Activated B cell treated with CpG ODN at 0.5 μM for 24 hours (primary cell): Measurements from ENCODE around the gene FER. TPM values are rescaled to one million over a fixed set of nuclear protein-coding genes. Genes with fewer than 3 reads are reported as not detected.

Source experiments
- ATAC-seq: fragments of 200-7000 bp; cut with Tn5 transposase; one replicate; pipeline ENCODE4 v1.10.0; 2021; ENCODE audit warnings: low read depth, mild to moderate bottlenecking, moderate library complexity
- CTCF ChIA-PET: fragments of 350-600 bp; sonication (Branson Sonifier 250); formaldehyde crosslinking; loops from one replicate; lab custom pipeline; 2021; ENCODE audit warnings: antibody characterized with exemption; lab: Charles Lee
- POLR2A ChIA-PET: fragments of 350-600 bp; sonication (Branson Sonifier 250); formaldehyde crosslinking; loops from one replicate; lab custom pipeline; 2021; ENCODE audit warnings: antibody characterized with exemption; lab: Charles Lee
- DNase-seq: peaks from one replicate; pipeline ENCODE4 v3.0.0; 2022
- H3K27ac Mint-ChIP-seq: one replicate; pipeline ENCODE4 v1.8.0; 2020; ENCODE audit warnings: mixed read lengths
- H3K27me3 Mint-ChIP-seq: one replicate; pipeline ENCODE4 v1.8.0; 2021; ENCODE audit warnings: mixed read lengths
- H3K36me3 Mint-ChIP-seq: one replicate; pipeline ENCODE4 v1.8.0; 2021; ENCODE audit warnings: low read depth, mixed read lengths
- H3K4me1 Mint-ChIP-seq: one replicate; pipeline ENCODE4 v1.8.0; 2021; ENCODE audit warnings: mixed read lengths
- H3K4me3 Mint-ChIP-seq: one replicate; pipeline ENCODE4 v1.8.0; 2020; ENCODE audit warnings: mild to moderate bottlenecking, mixed read lengths
- H3K9me3 Mint-ChIP-seq: one replicate; pipeline ENCODE4 v1.8.0; 2020; ENCODE audit warnings: mixed read lengths
- intact Hi-C: fragments of 100-400 bp; cut with micrococcal nuclease; formaldehyde crosslinking; loops from one replicate; pipeline ENCODE4 v1.15.1; 2024
- total RNA-seq: library from RNA; stranded (reverse); gene quantifications from 2 replicates; pipeline ENCODE4 v1.2.3, GENCODE V29; 2022
- TF ChIP-seq, protein P1 (sequence below): fragments of 200-600 bp; IDR thresholded peaks from one replicate; pipeline ENCODE4 v1.8.0; 2022; ENCODE audit warnings: antibody characterized with exemption, mild to moderate bottlenecking

FER gene
- total RNA-seq, 1 donor from 2014 or later = 17.3 TPM

DNA sequence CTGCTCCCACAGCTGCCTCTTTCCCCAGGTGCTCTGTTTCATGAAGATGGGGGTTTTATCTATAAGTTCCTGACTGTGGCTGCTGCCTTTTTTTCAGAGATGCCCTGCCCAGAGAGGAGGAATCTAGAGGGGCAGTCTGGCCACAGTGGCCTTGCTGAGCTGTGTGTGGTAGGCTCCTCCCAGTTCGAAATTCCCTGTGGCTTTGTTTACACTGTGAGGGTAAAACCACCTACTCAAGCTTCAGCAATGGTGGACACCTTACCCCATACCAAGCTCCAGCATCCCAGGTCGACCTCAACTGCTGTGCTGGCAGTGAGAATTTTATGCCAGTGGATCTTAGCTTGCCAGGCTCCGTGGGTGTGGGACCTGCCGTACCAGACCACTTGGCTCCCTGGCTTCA lies 250.0 kb downstream of the FER start:
- DNase-seq (no peak), ATAC-seq (no peak)
- no peaks in the 10 kb centered on the region for H3K27me3 Mint-ChIP-seq
- H3K4me3 Mint-ChIP-seq = no peak overlapping the region
- TF ChIP-seq, protein P1, sequence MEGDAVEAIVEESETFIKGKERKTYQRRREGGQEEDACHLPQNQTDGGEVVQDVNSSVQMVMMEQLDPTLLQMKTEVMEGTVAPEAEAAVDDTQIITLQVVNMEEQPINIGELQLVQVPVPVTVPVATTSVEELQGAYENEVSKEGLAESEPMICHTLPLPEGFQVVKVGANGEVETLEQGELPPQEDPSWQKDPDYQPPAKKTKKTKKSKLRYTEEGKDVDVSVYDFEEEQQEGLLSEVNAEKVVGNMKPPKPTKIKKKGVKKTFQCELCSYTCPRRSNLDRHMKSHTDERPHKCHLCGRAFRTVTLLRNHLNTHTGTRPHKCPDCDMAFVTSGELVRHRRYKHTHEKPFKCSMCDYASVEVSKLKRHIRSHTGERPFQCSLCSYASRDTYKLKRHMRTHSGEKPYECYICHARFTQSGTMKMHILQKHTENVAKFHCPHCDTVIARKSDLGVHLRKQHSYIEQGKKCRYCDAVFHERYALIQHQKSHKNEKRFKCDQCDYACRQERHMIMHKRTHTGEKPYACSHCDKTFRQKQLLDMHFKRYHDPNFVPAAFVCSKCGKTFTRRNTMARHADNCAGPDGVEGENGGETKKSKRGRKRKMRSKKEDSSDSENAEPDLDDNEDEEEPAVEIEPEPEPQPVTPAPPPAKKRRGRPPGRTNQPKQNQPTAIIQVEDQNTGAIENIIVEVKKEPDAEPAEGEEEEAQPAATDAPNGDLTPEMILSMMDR = no peak
- intact Hi-C loops = no loop called here
- peaks cover 13% of the 10 kb centered on the region for H3K9me3 Mint-ChIP-seq
- H3K4me1 Mint-ChIP-seq = no peaks in the 10 kb centered on the region
- ChIA-PET POLR2A (no interaction called here), CTCF (no interaction called here)
- H3K36me3 Mint-ChIP-seq = peaks cover 17% of the 10 kb centered on the region
- H3K27ac Mint-ChIP-seq = no peak overlapping the region

DNA sequence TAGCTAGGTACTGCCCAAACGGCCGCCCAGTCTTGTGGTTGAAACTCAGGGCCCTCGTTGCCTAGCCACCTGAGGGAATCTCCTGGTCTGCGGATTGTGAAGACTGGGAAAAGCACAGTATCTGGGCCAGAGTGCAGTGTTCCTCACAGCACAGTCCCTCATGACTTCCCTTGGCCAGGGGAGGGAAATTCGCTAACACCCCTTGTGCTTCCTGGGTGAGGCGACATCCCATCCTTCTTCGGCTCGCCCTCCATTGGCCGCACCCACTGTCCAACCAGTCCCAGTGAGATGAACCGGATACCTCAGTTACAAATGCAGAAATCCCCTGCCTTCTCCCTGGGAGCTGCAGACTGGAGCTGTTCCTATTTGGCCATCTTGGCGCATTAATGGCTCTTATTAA lies 250.5 kb downstream of the FER start:
- Mint-ChIP-seq H3K27ac (no peak overlapping the region), H3K9me3 (peaks cover 13% of the 10 kb centered on the region), H3K27me3 (no peaks in the 10 kb centered on the region), H3K36me3 (peaks cover 17% of the 10 kb centered on the region), H3K4me1 (no peaks in the 10 kb centered on the region), H3K4me3 (no peak overlapping the region)
- TF ChIP-seq, protein P1 = no peak
- ATAC-seq = no peak
- ChIA-PET POLR2A (interaction anchor here (0.6 kb wide), 1 partner anchor 173 kb away, joined by 4 read pairs; no protein-coding TSS in a partner anchor), CTCF (no interaction called here)
- intact Hi-C loops = no loop called here
- no peak for DNase-seq

DNA sequence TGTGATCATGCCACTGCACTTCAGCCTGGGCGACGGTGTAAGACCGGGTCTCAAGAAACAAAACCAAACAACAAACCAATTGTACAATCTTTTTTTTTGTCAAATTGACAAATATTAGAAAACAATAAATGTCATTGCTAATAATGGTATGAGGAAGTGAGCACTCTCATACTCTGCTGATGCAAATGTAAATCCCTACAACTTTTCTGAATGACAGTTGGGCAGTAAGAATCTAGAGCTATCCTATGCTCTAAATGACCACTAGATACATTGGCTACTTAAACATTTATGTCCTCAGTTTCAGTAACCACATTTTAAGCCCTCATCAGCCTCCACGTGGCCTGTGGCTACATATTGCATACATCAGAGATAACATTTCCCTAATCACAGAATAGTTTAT lies 256.2 kb downstream of the FER start:
- H3K27me3 Mint-ChIP-seq = no peaks in the 10 kb centered on the region
- intact Hi-C loops = no loop called here
- TF ChIP-seq, protein P1 = no peak
- no peak overlapping the region for H3K4me3 Mint-ChIP-seq
- DNase-seq (no peak), ATAC-seq (no peak)
- H3K4me1 Mint-ChIP-seq = no peaks in the 10 kb centered on the region
- ChIA-PET POLR2A (no interaction called here), CTCF (no interaction called here)
- H3K36me3 Mint-ChIP-seq = peaks cover 1% of the 10 kb centered on the region
- H3K27ac Mint-ChIP-seq = no peak overlapping the region
- H3K9me3 Mint-ChIP-seq = no peaks in the 10 kb centered on the region

DNA sequence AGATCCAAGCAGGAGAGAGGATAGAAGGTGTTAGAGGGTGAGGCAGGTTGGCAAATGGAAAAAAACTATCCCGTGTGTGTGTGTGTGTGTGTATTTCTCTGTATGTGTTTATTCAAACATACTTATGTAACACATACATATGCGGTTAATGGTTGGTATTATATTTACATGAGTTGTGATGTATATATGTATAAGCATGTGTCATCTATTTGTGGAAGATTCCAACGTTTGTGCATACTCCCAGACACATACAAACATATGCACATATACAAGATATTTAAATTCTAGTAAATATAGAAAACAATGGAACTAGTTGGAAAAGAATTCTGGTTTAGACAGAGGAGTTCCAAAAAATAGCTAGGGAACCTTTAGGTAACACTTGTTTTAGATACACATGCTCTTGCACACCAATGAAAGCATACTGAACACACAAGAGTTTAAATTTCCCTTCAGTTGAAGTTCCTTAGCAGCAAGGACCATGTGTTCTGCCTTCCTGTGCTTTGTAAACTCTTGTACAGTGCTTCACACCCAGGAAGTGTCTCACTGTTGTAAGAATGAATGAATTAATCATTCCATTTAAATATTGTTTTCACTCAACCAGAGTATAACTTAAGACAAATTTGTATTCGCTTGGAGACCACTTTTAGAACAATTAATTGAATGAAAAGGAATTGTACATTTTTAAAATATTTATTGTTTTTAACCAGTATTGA lies 257.8 kb downstream of the FER start:
- Mint-ChIP-seq H3K4me1 (no peaks in the 10 kb centered on the region), H3K27me3 (no peaks in the 10 kb centered on the region), H3K36me3 (no peaks in the 10 kb centered on the region), H3K9me3 (no peaks in the 10 kb centered on the region), H3K4me3 (no peak overlapping the region), H3K27ac (no peak overlapping the region)
- CTCF ChIA-PET = no interaction called here
- no peak for ATAC-seq
- intact Hi-C loops = no loop called here
- DNase-seq = no peak
- POLR2A ChIA-PET = no interaction called here
- TF ChIP-seq, protein P1 = no peak

DNA sequence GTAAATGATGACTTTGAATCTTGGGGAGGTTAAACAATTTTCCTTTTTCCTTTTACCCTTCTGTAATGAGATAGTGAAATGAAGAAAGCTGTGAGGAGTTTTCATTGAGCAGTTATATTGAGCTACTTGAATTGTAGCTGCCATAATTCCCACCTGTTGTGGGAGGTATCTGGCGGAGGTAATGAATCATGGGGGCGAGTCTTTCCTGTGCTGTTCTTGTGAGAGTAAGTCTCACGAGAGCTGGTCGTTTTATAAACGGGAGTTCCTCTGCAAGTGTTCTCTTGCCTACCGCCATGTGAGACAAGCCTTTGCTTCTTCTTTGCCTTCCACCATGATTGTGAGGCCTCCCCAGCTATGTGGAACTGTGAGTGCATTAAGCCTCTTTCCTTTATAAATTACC lies 258.4 kb downstream of the FER start:
- POLR2A ChIA-PET = no interaction called here
- Mint-ChIP-seq H3K36me3 (no peaks in the 10 kb centered on the region), H3K27me3 (no peaks in the 10 kb centered on the region), H3K4me3 (no peak overlapping the region), H3K27ac (no peak overlapping the region), H3K4me1 (no peaks in the 10 kb centered on the region), H3K9me3 (no peaks in the 10 kb centered on the region)
- TF ChIP-seq, protein P1 = no peak
- DNase-seq (no peak), ATAC-seq (no peak)
- CTCF ChIA-PET = no interaction called here
- intact Hi-C loops = no loop called here
